Tibial nerve (tissue), 4 donors: ENCODE measurements around the gene RBMS3. TPM values are rescaled to one million over a fixed set of nuclear protein-coding genes. Genes with fewer than 3 reads are reported as not detected.

Source experiments
- DNase-seq, 2 donors: peaks; one replicate each; pipeline ENCODE4 v3.0.0-alpha.2; 2019; ENCODE audit warnings: low spot score in 2 of 2
- H3K27ac ChIP-seq, 4 donors: fragments of 200-600 bp; sonication (generic) in 3 of 4; one replicate each; pipeline ENCODE4 v1.5.1; 2017 to 2019; ENCODE audit warnings: mild to moderate bottlenecking in 1 of 4
- H3K27me3 ChIP-seq, 2 donors: fragments of 200-600 bp; sonication (generic) in 1 of 2; one replicate each; pipeline versions ENCODE4 v1.5.1 to v1.6.0; 2017 to 2019
- H3K36me3 ChIP-seq, 3 donors: fragments of 200-600 bp; sonication (generic); one replicate each; pipeline ENCODE4 v1.5.1; 2018 to 2019
- H3K4me1 ChIP-seq, 4 donors: fragments of 200-600 bp; sonication (generic) in 3 of 4; one replicate each; pipeline ENCODE4 v1.5.1; 2017 to 2019
- H3K4me3 ChIP-seq, 4 donors: fragments of 200-600 bp; sonication (generic) in 3 of 4; one replicate each; pipeline ENCODE4 v1.5.1; 2017 to 2019; ENCODE audit warnings: mild to moderate bottlenecking in 1 of 4, moderate library complexity in 1 of 4
- H3K9me3 ChIP-seq, 4 donors: fragments of 200-600 bp; sonication (generic) in 3 of 4; one replicate each; pipeline ENCODE4 v1.5.1; 2017 to 2019
- EP300 ChIP-seq, 2 donors: sonication (generic); formaldehyde crosslinking; IDR thresholded peaks; one replicate each; pipeline ENCODE4 v1.6.1; 2017; ENCODE audit warnings: antibody characterized with exemption in 2 of 2, mild to moderate bottlenecking in 1 of 2
- POLR2A ChIP-seq, 2 donors: fragments of 450-650 bp; IDR thresholded peaks; one replicate each; pipeline ENCODE4 v1.6.1; 2017; ENCODE audit warnings: antibody characterized with exemption in 2 of 2, mild to moderate bottlenecking in 2 of 2, moderate library complexity in 2 of 2
- WGBS, 2 donors: methylation state at CpG; one replicate each; pipeline ENCODE4 v1.1.5; 2018; 5-methylcytosine and 5-hydroxymethylcytosine counted together
- total RNA-seq, 4 donors: library from RNA; depleted of rRNA; stranded (reverse); fragments of >200 nt; gene quantifications; one replicate each; pipeline ENCODE4 v1.1.0, GENCODE V29; 2016
- TF ChIP-seq, protein P1 (sequence below), 5 experiments: fragments of 200-600 bp in 3 of 5; fragments of 450-650 bp in 2 of 5; sonication (generic) in 3 of 5; IDR thresholded peaks; one replicate each; pipeline ENCODE4 v1.5.1; 2016 to 2019; ENCODE audit warnings: antibody characterized with exemption in 5 of 5, mild to moderate bottlenecking in 3 of 5, moderate library complexity in 2 of 5

The RBMS3 gene
- total RNA-seq, 4 donors from 2014 or later: 157 to 175 (median 161) TPM

DNA sequence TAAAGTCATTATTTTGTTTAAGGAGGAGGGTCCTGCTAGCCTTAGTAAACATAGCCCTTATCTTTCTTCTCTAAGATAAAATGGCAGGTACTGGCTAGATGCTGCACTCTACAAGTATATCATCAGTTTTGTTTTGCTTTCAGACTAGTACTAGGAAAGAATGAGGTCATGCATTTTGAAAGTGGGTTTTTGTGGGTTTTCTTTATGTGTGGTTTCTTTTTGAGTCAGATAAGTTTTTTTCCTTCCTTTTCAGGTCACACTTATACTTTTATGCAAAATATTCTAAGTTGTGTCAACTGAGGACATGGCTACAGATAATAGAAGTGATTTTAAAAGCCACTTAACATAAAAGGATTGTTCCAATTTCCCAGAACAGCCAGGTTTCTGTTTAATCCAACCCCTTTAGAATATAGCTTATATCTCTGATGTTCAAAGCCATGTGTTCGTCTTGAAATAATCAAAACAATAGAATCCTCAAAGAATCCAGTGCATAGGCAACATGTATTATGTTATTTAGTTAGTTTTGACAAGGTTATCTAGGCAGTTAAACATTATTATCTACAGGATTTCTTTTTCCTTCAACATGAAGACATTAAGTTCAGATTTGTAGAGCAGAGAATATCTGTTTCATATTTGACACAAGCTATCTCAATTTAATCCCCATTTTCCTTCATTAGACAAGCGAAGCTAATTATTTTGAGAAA lies 406.2 kb downstream of the RBMS3 start:
- H3K4me3 ChIP-seq: no peak overlapping the region
- WGBS, 2 donors: 85 to 88% methylated on average over 2 of the region's 2 CpGs
- no peak for DNase-seq
- H3K9me3 ChIP-seq: no peaks in the 10 kb centered on the region
- TF ChIP-seq, protein P1, sequence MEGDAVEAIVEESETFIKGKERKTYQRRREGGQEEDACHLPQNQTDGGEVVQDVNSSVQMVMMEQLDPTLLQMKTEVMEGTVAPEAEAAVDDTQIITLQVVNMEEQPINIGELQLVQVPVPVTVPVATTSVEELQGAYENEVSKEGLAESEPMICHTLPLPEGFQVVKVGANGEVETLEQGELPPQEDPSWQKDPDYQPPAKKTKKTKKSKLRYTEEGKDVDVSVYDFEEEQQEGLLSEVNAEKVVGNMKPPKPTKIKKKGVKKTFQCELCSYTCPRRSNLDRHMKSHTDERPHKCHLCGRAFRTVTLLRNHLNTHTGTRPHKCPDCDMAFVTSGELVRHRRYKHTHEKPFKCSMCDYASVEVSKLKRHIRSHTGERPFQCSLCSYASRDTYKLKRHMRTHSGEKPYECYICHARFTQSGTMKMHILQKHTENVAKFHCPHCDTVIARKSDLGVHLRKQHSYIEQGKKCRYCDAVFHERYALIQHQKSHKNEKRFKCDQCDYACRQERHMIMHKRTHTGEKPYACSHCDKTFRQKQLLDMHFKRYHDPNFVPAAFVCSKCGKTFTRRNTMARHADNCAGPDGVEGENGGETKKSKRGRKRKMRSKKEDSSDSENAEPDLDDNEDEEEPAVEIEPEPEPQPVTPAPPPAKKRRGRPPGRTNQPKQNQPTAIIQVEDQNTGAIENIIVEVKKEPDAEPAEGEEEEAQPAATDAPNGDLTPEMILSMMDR (IDR thresholded peaks at IDR 0.05): no peak
- no peak for TF ChIP-seq POLR2A (IDR thresholded peaks at IDR 0.05)
- TF ChIP-seq EP300 (IDR thresholded peaks at IDR 0.05): no peak
- H3K27ac ChIP-seq: peak overlapping the region in 1 of 4 donors; percentile 7
- H3K27me3 ChIP-seq: no peaks in the 10 kb centered on the region
- H3K4me1 ChIP-seq: peaks cover 0 to 37% (median 0%) of the 10 kb centered on the region in 4 donors
- H3K36me3 ChIP-seq: no peaks in the 10 kb centered on the region

DNA sequence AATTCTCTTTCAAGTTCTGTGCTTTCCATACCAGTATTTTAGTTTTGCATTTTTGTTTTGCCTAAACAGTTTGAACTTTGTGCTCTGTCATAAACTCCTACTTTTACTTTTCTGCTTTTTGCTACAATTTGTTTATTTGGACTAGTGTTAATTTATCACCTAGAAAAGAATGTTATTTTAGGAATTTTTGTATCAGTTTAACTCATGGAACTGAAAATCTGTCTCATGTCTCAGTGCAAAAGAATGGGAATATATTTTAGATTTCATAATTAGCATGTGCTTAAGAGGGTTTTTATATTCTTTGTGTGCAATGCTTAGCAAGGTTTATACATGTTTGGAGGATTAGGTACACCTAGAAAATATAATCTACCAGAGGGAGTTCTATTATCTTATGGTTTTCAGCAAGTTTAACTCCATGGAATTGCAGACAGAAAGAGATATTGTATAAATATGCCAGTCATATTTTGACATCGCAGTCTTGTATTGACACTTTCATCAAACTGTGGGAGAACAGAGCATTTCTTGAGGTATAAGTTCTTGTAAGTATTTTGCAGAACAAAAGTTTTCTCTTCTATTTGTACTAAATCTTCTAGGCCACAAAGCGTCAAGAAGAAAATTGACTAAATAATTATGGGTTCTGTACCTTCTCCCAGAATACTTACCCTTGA lies 409.9 kb downstream of the RBMS3 start:
- no peaks in the 10 kb centered on the region for H3K27me3 ChIP-seq
- TF ChIP-seq EP300 (IDR thresholded peaks at IDR 0.05) (no peak), POLR2A (IDR thresholded peaks at IDR 0.05) (no peak)
- TF ChIP-seq, protein P1 (IDR thresholded peaks at IDR 0.05): no peak
- no peak for DNase-seq
- H3K27ac ChIP-seq: peak overlapping the region in 1 of 4 donors; percentile 22
- H3K4me3 ChIP-seq: no peak overlapping the region
- 49 to 64% methylated on average over 2 of the region's 2 CpGs for WGBS, 2 donors
- no peaks in the 10 kb centered on the region for H3K36me3 ChIP-seq
- H3K9me3 ChIP-seq: no peaks in the 10 kb centered on the region
- H3K4me1 ChIP-seq: peaks cover 0 to 51% (median 13%) of the 10 kb centered on the region in 4 donors

DNA sequence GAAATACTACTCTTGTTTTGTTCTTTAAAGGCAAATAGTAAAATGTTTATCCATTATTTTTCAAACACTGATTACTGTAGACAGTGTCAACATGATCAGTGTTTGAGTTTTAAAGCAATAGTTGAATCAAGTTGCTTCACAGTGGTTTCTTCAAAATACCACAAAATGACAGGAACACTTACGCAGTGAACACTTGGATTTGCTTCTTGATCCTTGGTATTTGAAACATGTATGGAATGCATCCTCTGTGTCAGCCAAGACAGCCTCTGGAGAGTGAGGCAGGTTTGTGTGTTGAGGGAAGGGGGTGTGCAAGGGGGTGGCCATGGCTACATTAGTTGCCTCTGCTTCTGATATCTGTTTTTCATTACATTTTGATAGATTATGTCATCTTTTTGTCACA lies 413.0 kb downstream of the RBMS3 start:
- Histone ChIP-seq H3K9me3 (no peaks in the 10 kb centered on the region), H3K4me3 (no peak overlapping the region), H3K36me3 (no peaks in the 10 kb centered on the region), H3K27me3 (no peaks in the 10 kb centered on the region), H3K4me1 (peaks cover 0 to 67% (median 22%) of the 10 kb centered on the region in 4 donors), H3K27ac (peak overlapping the region in 3 of 4 donors; percentile 16 to 82 (median 71))
- no peak for DNase-seq
- 22 to 25% methylated on average over 1 of the region's 1 CpG for WGBS, 2 donors
- TF ChIP-seq POLR2A (IDR thresholded peaks at IDR 0.05) (no peak), EP300 (IDR thresholded peaks at IDR 0.05) (peak in 1 of 2 donors; percentile 76)

DNA sequence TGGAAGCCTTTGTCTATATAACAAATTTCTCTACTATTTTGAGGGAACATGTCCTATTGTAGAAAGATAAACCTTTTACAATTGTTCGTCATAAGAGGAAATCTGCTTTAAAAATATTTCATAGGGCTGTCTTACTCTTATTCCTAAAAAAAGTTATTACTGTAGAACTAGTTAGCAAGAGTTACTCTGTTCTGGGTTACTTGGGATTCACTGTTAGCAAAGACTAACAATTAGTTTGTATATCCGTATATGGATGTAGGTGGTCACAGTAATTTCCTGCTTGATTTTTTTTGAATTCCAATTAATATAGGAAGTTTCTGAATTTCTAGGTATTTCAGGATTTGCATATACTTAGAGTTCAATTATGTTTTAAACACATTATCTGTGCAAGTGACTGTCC lies 413.5 kb downstream of the RBMS3 start:
- H3K27ac ChIP-seq: peak overlapping the region in 2 of 4 donors; percentile 71 to 82

DNA sequence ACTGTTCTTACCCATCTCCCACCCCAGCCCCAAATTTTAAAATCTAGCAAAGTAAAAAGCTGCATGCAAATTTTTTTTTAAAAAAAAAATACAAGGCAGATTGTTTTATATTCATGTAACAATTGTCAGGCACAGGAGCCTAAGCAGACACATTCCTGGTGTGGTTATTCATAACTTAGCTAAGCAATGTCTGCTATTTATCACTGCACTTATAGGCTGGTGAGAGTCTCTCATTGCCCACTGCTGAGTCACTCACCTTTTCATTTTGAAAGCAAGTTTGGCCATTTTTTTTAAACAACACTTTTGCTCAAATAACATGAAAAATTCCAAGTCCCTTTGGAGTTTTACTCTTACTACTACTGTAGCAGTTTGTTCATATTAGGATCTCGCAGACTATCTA lies 413.9 kb downstream of the RBMS3 start:
- no peak overlapping the region for H3K4me3 ChIP-seq
- no peaks in the 10 kb centered on the region for H3K27me3 ChIP-seq
- H3K27ac ChIP-seq: peak overlapping the region in 3 of 4 donors; percentile 46 to 82 (median 71)
- TF ChIP-seq, protein P1 (IDR thresholded peaks at IDR 0.05): no peak
- peak in 1 of 2 donors; percentile 23 for TF ChIP-seq EP300 (IDR thresholded peaks at IDR 0.05)
- 83% methylated on average over 1 of the region's 1 CpG for WGBS, 2 donors
- peaks cover 0 to 67% (median 22%) of the 10 kb centered on the region in 4 donors for H3K4me1 ChIP-seq
- H3K36me3 ChIP-seq: no peaks in the 10 kb centered on the region
- H3K9me3 ChIP-seq: no peaks in the 10 kb centered on the region
- DNase-seq: no peak

More for the DNA sequence above, 413.5 kb downstream of the RBMS3 start:
- H3K36me3 ChIP-seq: no peaks in the 10 kb centered on the region
- TF ChIP-seq, protein P1 (IDR thresholded peaks at IDR 0.05): no peak
- TF ChIP-seq POLR2A (IDR thresholded peaks at IDR 0.05) (no peak), EP300 (IDR thresholded peaks at IDR 0.05) (no peak)
- DNase-seq: no peak
- no peak overlapping the region for H3K4me3 ChIP-seq
- 57 to 61% methylated on average over 2 of the region's 2 CpGs for WGBS, 2 donors
- H3K9me3 ChIP-seq: no peaks in the 10 kb centered on the region
- H3K4me1 ChIP-seq: peaks cover 0 to 67% (median 22%) of the 10 kb centered on the region in 4 donors
- H3K27me3 ChIP-seq: no peaks in the 10 kb centered on the region
